ENCODE results near the gene DNAH14. TPM values are rescaled to one million over a fixed set of nuclear protein-coding genes. Genes with fewer than 3 reads are reported as not detected.

DNAH14 gene
- total RNA-seq, 4 donors from 2014 or later: under 0.01 to 142 (median 4.1) TPM

GRCh38 chr1:225044258-225044657 is 114.8 kb downstream of the DNAH14 start:
- H3K27me3 ChIP-seq: no peaks in the 10 kb centered on the region
- H3K4me1 ChIP-seq: no peaks in the 10 kb centered on the region
- intact Hi-C loops (cut with DNase I; ENCODE audit: low total_unique reads): no loop called here
- TF ChIP-seq POLR2A (IDR thresholded peaks at IDR 0.05) (no peak), CTCF (IDR thresholded peaks at IDR 0.05) (no peak)
- no peak for DNase-seq
- H3K27ac ChIP-seq: no peak overlapping the region
- no peaks in the 10 kb centered on the region for H3K9me3 ChIP-seq
- H3K4me3 ChIP-seq: no peak overlapping the region
- no peaks in the 10 kb centered on the region for H3K36me3 ChIP-seq

- no peak for DNase-seq
- H3K27ac ChIP-seq: no peak overlapping the region
- no peaks in the 10 kb centered on the region for H3K4me1 ChIP-seq
- no peak overlapping the region for H3K4me3 ChIP-seq
- no peaks in the 10 kb centered on the region for H3K36me3 ChIP-seq
- no peak for TF ChIP-seq POLR2A (IDR thresholded peaks at IDR 0.05)
- no peak for TF ChIP-seq CTCF (IDR thresholded peaks at IDR 0.05)
- H3K9me3 ChIP-seq: no peaks in the 10 kb centered on the region
- intact Hi-C loops (cut with DNase I; ENCODE audit: low total_unique reads): no loop called here
- H3K27me3 ChIP-seq: no peaks in the 10 kb centered on the region
Measured at GRCh38 chr1:225049594-225049993, 120.1 kb downstream of the DNAH14 start.

- H3K9me3 ChIP-seq: no peaks in the 10 kb centered on the region
- no peak for DNase-seq
- H3K27ac ChIP-seq: no peak overlapping the region
- no peaks in the 10 kb centered on the region for H3K36me3 ChIP-seq
- H3K27me3 ChIP-seq: no peaks in the 10 kb centered on the region
- no peak overlapping the region for H3K4me3 ChIP-seq
- TF ChIP-seq POLR2A (IDR thresholded peaks at IDR 0.05) (no peak), CTCF (IDR thresholded peaks at IDR 0.05) (no peak)
- intact Hi-C loops (cut with DNase I; ENCODE audit: low total_unique reads): no loop called here
- no peaks in the 10 kb centered on the region for H3K4me1 ChIP-seq
Measured at GRCh38 chr1:225063722-225064121, 134.2 kb downstream of the DNAH14 start.

- Histone ChIP-seq H3K27ac (no peak overlapping the region), H3K4me1 (no peaks in the 10 kb centered on the region), H3K27me3 (no peaks in the 10 kb centered on the region), H3K4me3 (no peak overlapping the region), H3K36me3 (no peaks in the 10 kb centered on the region), H3K9me3 (no peaks in the 10 kb centered on the region)
- TF ChIP-seq CTCF (IDR thresholded peaks at IDR 0.05) (no peak), POLR2A (IDR thresholded peaks at IDR 0.05) (no peak)
- DNase-seq: no peak
- intact Hi-C loops (cut with DNase I; ENCODE audit: low total_unique reads): no loop called here
Measured at GRCh38 chr1:225070972-225071371, 141.5 kb downstream of the DNAH14 start.

GRCh38 chr1:225097175-225097574 is 167.7 kb downstream of the DNAH14 start:
- TF ChIP-seq POLR2A (IDR thresholded peaks at IDR 0.05): no peak
- TF ChIP-seq CTCF (IDR thresholded peaks at IDR 0.05): no peak
- H3K36me3 ChIP-seq: no peaks in the 10 kb centered on the region

More at GRCh38 chr1:225097175-225097574, 167.7 kb downstream of the DNAH14 start:
- H3K27me3 ChIP-seq: no peaks in the 10 kb centered on the region
- no peaks in the 10 kb centered on the region for H3K4me1 ChIP-seq
- DNase-seq: no peak
- no peaks in the 10 kb centered on the region for H3K9me3 ChIP-seq
- intact Hi-C loops (cut with DNase I; ENCODE audit: low total_unique reads): no loop called here
- H3K27ac ChIP-seq: no peak overlapping the region
- H3K4me3 ChIP-seq: no peak overlapping the region

All from uterus (tissue), 4 donors.